Astrocyte of the cerebellum (primary cell): ENCODE results near the gene C1orf226.
"Not testable (repeated sequence)": the region's sequence is repeated elsewhere in the genome, so short reads cannot be mapped to it uniquely, and the experiment has no call there.

Experiments used
- DNase-seq: peaks from one replicate; pipeline ENCODE4 v3.0.0-alpha.2; 2011; ENCODE audit warnings: low read depth
- H3K4me3 ChIP-seq: 2 replicates; pipeline ENCODE4 v1.5.1; 2011; ENCODE audit warnings: mild to moderate bottlenecking, low read depth, low read length, moderate library complexity
- CTCF ChIP-seq: IDR thresholded peaks from 2 replicates; pipeline ENCODE4 v1.5.1; 2012; ENCODE audit warnings: low read length, low read depth, moderate library complexity, mild to moderate bottlenecking; ENCODE audit errors: missing control alignments
- in situ Hi-C: cut with HindIII; loops from 2 replicates; pipeline ENCODE4 v1.10.0; 2017; ENCODE audit warnings: low sequenced_read_pairs

C1orf226 gene

GRCh38 chr1:162407539-162407938, 26.0 kb downstream of the C1orf226 start:
- DNase-seq = no peak
- in situ Hi-C loops = no loop called here
- no peak for TF ChIP-seq CTCF
- H3K4me3 ChIP-seq = no peak overlapping the region

GRCh38 chr1:162412002-162412401, 30.5 kb downstream of the C1orf226 start, which contains the start of gene SH2D1B:
TSS of gene SH2D1B (minus strand) at chr1:162412136. CDS start at chr1:162412016, 120 bp downstream.
- no peak within 1 kb of the TSS for H3K4me3 ChIP-seq
- peak; percentile 45 for DNase-seq
- in situ Hi-C loops = no loop called here
- no peak for TF ChIP-seq CTCF

GRCh38 chr1:162416215-162416614, 34.7 kb downstream of the C1orf226 start:
- in situ Hi-C loops = no loop called here
- no peak overlapping the region for H3K4me3 ChIP-seq
- DNase-seq = no peak
- no peak for TF ChIP-seq CTCF

GRCh38 chr1:162416909-162417308, 35.4 kb downstream of the C1orf226 start:
- no peak for DNase-seq
- no peak overlapping the region for H3K4me3 ChIP-seq
- no peak for TF ChIP-seq CTCF
- in situ Hi-C loops = no loop called here

- in situ Hi-C loops = no loop called here
- H3K4me3 ChIP-seq = no peak overlapping the region
- no peak for TF ChIP-seq CTCF
- DNase-seq = no peak
Measured at GRCh38 chr1:162417650-162418049, 36.1 kb downstream of the C1orf226 start.

- DNase-seq, in situ Hi-C loops, H3K4me3 ChIP-seq: not testable (repeated sequence)
Measured at GRCh38 chr1:162418584-162418983, 37.1 kb downstream of the C1orf226 start.

- H3K4me3 ChIP-seq, DNase-seq, in situ Hi-C loops: not testable (repeated sequence)
Measured at GRCh38 chr1:162419450-162419931, 38.0 kb downstream of the C1orf226 start.

- no peak for DNase-seq
- TF ChIP-seq CTCF = no peak
- in situ Hi-C loops = no loop called here
Measured at GRCh38 chr1:162420120-162420519, 38.6 kb downstream of the C1orf226 start.

More at GRCh38 chr1:162420120-162420519, 38.6 kb downstream of the C1orf226 start:
- H3K4me3 ChIP-seq = no peak overlapping the region
